ENCODE measurements around the gene MRPL21.

The MRPL21 gene

GRCh38 chr11:68903288-68904247 lies at the start of gene MRPL21, which contains the start of gene IGHMBP2:
Gene MRPL21 (minus strand): TSS chr11:68903832. CDS start chr11:68903810, 22 bp downstream.
Gene IGHMBP2 (plus strand): TSS chr11:68903891. CDS start chr11:68903953, 62 bp downstream.
- DNase-seq, result peak; percentile 99

- DNase-seq, result no peak
Observed at GRCh38 chr11:68950762-68951161, 47.1 kb upstream of the MRPL21 start.

GRCh38 chr11:68950270-68950669 lies 46.6 kb upstream of the MRPL21 start:
- peak; percentile 85 for DNase-seq

GRCh38 chr11:68948935-68949334 lies 45.3 kb upstream of the MRPL21 start:
- DNase-seq, result no peak

GRCh38 chr11:68948496-68948895 lies 44.9 kb upstream of the MRPL21 start:
- no peak for DNase-seq

DNA sequence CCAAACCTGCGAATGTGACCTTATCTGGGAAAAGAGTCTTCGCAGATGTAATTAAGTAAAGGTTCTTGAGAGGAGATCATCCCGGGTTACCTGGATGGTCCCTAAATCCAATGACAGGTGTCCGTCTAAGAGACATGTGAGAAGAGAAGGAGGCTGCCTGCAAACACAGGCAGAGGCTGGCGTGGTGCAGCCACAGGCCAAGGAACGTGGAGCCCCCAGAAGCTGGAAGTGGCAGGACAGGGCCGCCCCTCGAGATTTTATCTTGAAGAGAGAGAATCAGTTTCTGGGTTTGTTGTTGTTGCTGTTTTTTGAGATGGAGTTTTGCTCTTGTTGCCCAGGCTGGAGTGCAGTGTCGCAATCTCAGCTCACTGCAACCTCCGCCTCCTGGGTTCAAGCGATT lies 43.5 kb upstream of the MRPL21 start:
- DNase-seq, result no peak

DNA sequence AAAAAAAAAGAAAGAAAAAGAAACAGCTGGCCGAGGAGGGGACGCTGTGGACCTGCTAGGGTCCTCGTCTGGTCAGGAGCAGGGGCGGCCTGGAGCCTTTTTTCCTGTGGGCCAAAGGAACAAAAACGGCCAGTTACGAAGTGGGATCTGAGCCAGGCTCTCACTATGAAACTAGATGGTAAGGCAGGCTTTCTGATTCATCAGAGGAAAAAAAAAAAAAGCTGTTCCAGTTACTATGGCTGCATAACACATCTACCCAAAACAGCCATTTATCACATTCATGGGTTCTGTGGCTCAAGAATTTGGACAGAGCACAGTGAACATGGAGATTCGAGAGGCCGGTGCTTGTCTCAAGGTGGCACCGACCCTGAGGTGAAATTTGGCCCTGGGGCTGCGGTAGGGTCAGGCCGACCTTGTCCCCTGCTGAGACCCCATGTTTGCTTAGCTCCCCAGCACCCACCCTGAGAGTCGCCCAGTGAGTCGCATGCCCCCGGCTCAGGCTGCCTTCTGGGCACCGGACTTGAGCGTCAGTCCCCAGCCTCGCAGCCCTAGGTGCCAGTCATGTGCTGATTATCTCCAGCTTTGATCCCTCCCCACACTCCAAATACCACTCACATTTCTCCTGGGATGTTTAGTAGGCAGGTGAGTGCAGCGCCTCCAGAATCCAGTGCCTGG lies 42.9 kb upstream of the MRPL21 start:
- peak; percentile 78 for DNase-seq

DNA sequence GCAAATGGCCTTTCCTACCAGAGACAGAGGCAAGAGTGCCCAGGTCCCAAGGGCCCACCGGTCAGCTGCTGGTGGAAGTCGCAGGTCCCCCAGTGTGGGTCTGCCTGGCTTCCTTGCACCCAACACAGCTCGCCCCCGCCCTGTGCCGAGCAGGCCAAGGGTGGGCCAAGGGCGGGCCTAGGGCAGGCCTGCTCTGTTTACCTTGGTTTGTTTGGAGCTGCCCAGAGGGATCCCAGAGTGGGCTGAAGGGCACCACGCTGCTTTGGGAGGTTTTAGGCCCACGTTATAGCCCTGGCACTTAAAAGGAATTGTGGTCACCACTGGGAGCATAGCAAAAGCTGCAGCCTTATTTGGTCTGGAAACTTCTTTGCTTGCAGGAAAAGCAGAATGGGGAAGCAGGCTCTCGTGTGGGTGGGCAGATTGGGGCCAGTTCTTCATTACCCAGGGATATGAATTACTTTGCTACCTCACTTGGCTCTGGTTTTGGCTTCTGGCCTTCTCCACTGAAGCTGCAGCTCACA lies 39.2 kb upstream of the MRPL21 start:
- DNase-seq, result peak; percentile 75

DNA sequence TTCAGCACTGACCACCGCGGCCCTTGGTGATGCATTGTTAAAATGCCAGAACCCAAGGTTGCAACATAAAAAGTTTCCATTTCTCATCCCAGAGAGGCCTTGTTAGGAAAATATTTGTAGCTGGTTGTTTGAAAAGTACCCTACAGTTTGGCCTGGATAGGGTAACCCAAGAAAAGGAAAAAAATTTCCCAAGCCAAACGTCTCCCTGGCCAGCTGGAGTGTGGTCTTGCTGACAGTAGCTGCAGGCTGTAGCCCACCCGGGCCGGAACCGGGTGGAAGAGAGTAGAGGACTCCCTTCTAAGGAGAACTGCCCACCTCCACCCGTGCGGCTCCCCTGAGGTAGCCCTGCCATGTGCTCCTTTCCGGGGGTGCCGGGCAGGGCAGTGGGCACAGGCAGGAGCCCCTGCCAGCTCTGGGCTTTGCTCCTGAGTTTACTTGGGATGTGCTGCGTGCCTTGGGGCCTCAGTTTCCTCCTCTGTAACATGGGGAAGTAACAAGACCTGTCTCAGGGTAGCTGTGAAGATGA lies 38.5 kb upstream of the MRPL21 start:
- no peak for DNase-seq

GRCh38 chr11:68941324-68942094 lies 37.9 kb upstream of the MRPL21 start:
- DNase-seq, result no peak

GRCh38 chr11:68940651-68941323 lies 37.2 kb upstream of the MRPL21 start:
- no peak for DNase-seq

DNA sequence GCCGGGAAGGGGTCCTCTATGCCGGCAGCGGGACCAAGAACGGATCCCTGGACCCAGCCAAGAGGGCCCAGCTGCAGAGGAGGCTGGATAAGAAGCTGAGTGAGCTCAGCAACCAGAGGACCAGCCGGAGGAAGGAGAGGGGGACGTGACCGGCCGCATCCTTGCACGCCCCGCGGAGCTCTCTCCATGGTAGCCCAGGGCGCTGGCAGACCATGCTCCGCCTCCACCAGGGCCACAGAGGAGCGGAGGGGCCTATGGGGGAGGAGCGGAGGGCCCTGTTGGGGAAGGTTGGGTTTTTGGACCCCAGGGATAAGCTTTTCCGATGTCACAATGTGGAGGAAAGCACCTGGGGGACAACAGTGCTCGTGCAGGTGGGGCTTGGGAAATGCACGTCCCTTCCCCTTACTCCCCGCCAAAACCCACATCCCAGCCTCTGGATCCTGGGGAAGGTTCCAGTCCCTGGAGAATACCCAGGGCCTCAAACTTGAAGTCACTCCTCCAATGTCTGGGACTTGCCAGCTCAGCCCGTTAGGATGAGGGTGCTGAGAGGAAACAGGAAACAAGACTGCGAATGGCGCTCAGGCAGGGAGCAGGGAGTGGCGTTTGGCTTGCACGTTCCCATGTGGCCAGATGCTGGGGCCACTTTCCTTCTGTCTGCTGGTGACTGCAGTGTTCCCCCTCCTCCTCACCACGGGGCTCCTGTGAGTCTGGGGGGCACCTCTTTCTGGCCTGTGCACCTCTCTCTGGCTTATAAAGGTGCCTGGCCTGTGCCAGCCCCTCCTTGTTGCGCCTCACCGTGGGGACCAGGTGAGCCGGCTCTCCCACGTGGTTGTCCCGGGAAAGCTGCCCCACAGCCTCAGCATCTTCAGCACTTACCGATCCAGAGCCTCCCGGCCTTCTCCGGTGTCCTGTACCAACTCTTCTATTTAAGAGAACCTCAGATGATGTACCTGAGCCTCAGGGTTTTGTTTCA lies 36.2 kb upstream of the MRPL21 start:
- no peak for DNase-seq

DNA sequence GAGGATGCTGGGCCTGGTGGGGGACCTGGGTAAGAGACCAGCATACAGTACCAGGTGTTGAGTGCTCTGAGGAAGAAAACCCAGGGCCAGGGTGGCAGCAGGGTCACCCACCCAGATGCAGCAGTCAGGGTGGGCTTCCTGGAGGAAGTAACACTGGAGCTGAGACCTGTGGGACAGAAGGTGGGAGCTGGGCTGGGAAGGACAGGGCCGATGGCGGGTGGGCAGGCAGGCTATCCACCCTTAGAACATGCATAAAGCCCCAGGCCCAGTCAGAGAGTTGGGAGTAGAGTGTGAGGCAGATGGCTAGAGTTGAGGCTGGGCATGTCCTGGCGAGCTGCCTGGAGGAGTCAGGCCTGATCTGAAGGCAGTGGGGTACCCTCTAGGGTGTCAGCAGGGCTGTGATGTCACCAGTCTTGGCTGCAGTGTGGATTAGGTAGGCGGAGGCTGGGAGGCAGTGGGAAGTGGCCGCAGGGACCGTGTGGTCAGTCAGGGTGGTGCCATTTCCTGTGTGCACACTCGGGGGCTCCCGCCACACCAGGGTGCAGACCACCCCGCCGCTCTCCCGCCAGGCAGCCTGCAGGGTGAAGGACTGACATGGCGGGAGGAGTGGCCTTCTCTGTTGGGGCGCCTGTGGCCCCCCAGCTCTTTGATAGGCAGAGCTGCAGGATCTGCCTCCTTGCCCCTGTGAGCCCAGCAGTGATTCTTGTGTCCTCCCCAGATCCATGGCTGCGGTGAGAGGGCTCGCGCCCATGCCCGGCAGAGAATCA lies 35.4 kb upstream of the MRPL21 start:
- no peak for DNase-seq

DNA sequence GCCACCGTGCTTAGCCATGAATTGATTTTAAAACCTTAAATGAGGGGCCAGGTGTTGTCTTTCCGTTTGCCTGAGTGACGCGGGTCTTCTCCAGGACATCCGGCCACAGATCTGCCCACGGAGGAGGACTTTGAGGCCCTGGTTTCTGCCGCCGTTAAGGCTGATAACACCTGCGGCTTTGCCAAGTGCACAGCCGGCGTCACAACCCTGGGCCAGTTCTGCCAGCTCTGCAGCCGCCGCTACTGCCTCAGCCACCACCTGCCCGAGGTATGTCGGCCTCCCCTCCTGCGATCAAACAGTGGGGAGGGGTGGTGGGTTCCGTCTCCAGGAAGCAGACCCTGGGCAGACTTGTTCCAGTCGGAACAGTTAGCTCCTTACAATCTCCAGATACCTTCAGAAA lies 34.5 kb upstream of the MRPL21 start:
- DNase-seq, result no peak

DNA sequence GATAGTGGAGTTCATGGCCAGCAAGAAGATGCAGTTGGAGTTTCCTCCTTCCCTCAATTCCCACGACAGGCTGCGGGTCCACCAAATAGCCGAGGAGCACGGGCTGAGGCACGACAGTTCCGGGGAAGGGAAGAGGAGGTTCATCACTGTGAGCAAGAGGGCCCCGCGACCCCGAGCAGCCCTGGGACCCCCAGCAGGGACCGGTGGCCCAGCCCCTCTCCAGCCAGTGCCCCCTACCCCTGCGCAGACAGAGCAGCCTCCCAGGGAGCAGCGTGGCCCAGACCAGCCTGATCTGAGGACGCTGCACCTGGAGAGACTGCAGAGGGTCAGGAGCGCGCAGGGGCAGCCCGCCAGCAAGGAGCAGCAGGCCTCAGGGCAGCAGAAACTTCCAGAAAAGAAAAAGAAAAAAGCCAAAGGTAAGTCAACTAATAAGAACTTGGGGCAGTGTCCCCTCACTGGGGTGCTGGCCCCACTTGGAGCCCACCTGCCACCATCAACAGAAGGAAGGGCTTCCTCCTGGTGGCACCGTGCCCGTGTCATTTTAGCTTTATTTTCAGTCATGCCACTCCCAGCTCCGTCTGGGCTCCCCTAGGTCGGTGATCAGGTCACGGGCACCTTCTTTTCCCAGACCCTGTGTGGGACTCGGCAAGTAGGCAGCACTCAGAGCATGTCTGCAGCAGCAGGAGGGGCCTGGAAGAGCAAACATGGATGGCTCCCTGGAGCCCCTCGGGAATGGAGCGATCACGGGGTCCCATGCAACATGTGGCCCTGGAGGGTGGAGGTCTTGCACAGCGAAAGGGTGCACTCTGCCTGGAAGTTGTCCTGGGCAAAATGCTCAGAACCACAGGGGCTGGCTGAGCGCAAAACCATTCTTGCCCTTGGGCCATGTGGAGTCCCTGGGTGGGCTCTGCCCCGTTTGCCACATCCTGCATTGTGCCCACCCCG lies 33.3 kb upstream of the MRPL21 start:
- no peak for DNase-seq

- no peak for DNase-seq
Observed at GRCh38 chr11:68936358-68936636, 32.7 kb upstream of the MRPL21 start.

GRCh38 chr11:68935516-68936357 lies 32.1 kb upstream of the MRPL21 start:
- no peak for DNase-seq

DNA sequence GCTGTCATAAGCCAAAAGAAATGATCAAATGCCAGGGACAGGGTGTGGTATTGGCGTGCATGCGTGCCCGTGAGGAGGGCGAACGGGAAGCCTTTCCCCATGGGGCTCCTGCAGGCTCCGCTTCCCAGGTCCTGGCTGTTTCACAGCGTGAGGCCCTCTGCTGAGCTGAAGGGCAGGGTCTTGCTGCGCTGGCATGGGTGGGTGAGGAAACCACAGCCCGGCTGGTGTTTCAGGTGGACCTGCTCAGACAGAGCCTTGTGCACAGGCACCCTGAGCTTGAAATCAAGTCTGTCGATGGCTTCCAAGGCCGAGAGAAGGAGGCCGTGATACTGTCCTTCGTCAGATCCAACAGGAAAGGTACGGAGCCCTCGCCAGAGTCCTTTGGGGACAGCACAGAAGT lies 31.4 kb upstream of the MRPL21 start:
- no peak for DNase-seq

All from OCI-M1 (cell line).